NOMO-1 treated with dmso at 0.1 percent for 144 hours (cell line): ENCODE data around the gene QSOX1.
A peak's percentile ranks its signal among the peaks of the same experiment; 100 is the strongest.

Experiments
- DNase-seq: peaks from one replicate; lab custom pipeline; 2025; ENCODE audit not compliant: unreplicated experiment; lab: John Stamatoyannopoulos, UW

QSOX1 gene

DNA sequence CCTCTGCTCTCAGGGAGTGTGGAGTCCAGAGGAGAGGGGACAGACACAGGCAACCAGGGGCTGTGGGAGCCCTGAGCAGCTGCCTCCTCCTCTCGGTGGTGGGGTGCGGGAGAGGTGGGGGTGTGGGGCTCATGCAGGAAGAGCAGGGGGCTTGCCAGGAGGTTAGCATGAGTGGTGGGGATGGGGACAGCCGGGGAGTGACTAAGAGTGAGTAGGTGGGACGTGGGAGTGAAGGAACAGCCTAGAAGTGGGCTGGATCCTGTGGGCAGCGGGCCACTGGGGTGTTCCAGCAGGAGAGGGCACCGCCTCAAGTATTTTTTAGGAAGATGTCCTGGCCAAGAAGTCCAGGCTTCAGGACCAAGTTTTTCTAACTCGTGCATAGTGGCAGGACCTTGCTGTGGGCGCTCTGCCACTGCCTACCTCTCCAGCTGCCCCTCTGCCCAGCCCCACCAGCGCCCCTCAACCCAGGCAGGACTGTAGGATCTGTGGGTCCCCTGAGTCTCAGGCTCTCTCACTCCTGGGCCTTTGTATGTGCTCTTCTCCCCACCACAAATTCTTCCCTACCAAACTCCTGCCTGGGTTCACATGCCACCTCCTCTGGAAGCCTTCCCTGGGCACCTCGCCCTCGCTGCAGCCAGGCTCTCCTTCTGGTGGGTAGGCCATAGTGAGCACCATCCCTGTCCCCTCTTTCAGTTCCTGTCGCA lies 56.6 kb downstream of the QSOX1 start:
- DNase-seq, result no peak

GRCh38 chr1:180211860-180212229 lies 57.2 kb downstream of the QSOX1 start:
- no peak for DNase-seq

- DNase-seq, result peak; percentile 30
Observed at GRCh38 chr1:180213401-180214170, 58.9 kb downstream of the QSOX1 start.

DNA sequence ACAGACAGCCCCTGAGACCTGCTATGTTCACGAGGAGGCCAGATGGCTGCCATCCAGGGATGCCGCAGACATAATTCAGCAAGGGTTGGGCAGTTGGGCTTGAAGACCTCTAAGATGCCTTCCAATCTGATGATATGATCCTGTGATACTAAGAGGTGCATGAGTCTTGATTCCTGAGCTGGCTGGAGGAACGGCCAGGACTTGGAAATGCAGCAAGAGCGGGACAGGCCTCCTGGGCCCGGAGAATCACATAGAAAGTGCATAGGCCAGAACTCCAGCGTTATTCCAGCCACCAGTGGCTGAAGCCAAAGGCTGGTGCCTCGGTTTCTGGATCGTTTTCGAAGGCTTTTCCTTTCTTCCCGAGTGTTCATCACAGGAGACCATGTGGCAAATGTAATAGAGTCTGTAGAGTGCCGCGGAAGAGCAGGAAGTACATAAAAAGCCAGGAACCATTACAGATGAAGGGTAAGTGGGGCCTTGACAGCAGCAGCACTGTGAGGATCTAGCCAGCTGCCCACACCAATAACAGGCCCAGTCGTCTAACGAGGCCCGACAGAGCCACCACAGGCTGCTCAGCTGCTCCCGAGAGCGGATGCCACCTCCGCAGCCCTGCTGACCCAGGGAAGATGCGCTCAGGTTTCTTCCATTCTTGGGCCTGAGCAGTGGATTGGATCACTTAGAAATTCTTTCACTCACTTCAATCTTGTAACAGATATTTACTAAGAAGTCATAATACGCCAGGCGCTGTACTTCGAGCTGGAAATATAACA lies 61.4 kb downstream of the QSOX1 start:
- no peak for DNase-seq

- no peak for DNase-seq
Observed at GRCh38 chr1:180217006-180217405, 62.3 kb downstream of the QSOX1 start.

DNA sequence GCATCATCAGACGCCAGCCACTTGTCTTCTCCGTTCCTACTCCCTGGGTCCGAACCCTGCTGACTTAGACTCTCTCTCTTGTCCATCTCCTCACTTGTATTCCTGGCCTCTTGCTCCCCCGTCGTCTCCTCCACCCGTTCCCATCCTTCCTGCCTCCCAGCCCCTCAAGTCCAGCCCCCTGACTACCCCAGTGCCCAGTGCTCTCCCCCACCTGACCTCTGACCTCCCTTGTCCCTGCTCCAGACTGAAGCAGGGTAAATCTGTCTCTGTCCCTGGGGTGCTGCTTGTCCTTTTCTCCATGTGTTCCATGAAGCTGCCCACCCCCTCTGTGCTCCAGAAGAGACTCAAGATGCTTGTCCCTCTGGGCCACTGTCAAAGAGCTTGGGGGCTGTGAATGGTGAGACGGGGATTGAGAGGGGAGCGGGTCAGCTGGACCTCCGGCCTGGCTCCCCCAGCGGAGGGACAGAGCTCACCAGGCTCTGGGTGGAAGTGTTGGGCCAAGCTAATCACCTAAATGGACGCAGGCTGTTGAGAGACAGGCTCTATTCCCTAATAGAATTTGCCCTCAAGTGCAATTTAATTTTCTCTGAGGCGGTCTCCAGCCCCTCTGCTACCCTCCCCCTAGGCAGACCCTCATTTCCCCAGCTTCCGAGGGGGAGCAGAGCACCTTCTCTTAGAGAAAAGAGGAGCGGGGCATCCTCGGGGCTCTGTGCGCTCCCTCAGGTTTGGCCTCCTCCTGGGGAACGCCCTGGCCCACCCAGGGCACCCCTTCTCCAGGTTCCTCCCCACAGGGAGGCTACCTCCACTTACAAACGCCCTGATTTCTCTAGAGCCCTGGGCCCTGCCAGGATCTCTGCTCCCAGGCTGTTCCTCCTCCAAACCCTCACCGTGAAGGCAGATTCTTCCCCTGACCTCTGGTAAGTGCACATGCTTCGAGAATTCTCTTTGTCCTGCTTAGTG lies 64.4 kb downstream of the QSOX1 start:
- DNase-seq, result no peak

GRCh38 chr1:180219776-180220175 lies 65.1 kb downstream of the QSOX1 start:
- DNase-seq, result no peak

DNA sequence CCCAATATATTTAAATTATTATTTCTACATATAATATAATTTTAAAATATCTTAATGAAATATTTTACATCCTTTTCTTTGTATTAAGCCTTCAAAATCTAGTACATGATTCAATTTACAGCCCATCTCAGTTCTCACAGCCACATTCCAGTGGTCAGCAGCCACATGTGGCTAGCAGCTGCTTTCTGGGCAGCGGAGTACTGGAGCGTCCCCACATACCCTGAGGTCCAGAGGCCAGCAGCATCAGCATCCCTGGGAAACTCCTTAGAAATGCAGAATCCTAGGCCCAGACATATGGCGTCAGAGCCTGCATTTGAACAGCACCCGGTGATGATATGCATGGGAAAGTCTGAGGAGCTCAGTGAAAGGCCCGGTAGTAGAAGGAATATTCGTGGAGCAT lies 66.8 kb downstream of the QSOX1 start:
- no peak for DNase-seq

DNA sequence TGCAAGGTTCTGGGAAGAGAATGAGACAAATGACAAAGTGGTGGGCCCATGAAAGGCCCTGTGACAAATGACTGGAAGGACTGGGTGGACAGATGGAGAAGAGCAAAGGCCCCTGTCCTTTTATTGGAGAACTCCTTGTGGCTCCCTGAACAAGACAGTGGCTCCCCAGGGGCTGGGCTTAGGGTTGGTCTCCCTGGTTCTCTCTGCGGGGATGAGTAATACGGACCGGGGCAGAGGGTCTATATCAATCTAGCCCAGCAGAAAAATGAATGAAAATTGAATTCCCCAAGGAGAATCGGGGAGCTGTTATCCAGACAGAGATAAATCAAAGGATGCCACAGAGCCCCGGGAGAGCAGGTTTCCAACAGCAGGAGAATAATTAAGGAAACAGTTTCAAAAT lies 70.2 kb downstream of the QSOX1 start:
- no peak for DNase-seq

DNA sequence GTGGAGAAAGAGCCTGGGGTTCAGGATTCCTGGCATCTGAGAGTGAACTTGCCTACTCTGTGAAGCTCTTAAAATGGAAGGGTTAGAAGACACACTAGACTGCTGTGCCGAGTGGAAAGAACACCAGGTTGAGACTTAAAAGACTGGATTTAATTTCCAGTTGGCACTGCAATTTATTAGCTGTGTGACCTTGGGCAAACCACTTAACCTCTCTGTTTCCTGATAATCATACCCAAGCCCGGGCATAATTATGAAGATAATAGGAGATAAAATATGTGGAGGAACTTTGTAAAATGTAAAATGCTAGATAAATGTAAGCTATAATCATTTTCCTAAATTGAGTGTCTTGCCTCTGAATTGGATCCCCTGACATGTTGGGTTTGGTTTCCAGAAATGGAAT lies 70.7 kb downstream of the QSOX1 start:
- DNase-seq, result no peak

DNA sequence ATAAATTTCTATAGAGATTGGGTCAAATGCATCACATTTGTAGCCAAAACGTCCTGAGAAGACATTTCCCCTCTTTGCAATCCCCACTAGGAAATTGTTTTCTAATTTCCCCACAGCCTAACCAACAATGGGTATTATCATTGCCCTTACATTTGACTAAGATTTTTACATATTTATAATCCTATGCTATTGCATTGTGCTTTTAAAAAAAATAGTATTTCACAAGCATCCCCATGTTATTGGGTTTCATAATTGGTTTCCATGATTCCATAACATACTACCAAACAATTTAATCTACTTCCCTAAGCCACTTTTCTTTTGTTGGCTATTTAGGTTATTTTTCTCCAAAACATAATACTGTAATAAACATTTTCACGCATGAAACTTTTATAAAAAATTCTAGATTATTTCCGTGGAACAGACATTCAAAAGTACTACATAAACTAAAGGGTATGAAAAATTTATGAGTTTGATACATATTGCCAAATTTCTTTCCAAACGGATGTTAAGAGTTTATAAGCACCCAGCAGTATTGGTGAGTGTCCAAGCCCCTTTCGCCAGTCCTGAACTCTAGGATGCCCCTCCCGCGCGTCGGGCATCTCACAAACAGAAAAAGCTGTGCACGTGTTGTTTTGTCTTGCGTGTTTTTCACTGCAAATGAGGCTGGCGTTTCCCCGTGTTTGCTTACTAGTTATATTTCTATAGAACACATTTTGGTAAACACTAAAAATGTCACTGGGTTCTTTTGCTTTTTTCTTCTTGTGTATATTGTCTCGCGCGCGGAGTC lies 73.4 kb downstream of the QSOX1 start:
- DNase-seq, result no peak

DNA sequence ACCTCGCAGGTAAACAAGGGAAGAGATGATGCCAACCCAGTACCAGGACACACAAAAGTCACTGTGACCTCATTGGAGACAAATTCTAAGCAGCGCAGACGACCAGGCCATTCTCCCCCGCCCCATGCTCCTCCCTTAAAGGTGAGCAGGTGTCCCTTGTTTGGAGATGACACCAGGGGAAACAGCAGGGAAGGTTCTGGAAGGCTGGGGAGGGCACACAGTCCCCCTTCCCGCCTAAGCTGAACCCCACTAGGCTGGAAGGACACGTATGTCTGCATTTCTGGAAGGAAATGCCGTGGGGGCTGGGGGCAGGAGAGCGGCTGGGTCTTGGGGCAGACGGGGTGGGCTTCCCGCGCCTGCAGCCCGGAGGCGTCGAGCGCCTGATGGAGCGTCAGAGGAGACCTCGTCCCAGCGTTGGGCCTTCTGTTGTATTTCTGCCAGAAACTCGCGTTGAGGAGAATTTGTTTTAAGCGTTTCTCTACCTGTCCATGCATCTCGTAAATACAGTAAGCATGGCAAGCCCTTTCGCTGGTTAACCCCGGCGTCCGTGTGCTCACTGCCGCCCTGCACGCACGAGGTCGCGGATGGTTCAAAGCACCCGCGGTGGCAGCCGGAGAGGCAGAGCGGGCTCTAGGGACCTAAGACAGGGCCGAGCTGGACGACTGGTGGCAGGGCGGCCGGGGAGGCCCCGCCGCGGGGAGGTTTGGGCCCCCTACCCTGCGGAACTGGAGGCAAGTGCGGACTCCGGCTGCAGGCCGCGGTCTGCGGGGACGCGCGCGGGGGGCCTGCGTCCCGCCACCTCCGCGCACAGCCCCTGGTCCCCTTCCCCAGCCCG lies 74.2 kb downstream of the QSOX1 start:
- no peak for DNase-seq

GRCh38 chr1:180229483-180230415 lies 75.1 kb downstream of the QSOX1 start, which contains the start of gene LHX4:
Gene LHX4 (plus strand): TSS chr1:180230264. CDS start chr1:180230530, 266 bp downstream.
- DNase-seq, result no peak

DNA sequence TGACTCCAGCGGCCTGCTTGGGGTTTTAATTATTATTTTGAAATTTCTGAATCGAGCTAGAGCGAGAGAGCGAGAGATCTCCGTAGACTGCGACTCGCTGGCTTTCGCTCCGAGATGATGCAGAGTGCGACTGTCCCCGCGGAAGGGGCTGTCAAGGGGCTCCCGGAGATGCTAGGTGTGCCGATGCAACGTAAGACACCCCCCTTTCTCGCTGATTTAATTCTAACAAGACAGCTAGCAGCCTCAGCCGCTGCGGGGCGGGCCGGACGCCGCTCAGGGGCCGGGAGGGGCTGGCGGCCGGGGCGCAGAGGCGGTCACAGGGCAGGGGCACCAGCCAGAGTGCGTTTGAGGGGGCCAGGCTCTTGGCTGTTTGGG lies 75.7 kb downstream of the QSOX1 start:
- DNase-seq, result no peak

DNA sequence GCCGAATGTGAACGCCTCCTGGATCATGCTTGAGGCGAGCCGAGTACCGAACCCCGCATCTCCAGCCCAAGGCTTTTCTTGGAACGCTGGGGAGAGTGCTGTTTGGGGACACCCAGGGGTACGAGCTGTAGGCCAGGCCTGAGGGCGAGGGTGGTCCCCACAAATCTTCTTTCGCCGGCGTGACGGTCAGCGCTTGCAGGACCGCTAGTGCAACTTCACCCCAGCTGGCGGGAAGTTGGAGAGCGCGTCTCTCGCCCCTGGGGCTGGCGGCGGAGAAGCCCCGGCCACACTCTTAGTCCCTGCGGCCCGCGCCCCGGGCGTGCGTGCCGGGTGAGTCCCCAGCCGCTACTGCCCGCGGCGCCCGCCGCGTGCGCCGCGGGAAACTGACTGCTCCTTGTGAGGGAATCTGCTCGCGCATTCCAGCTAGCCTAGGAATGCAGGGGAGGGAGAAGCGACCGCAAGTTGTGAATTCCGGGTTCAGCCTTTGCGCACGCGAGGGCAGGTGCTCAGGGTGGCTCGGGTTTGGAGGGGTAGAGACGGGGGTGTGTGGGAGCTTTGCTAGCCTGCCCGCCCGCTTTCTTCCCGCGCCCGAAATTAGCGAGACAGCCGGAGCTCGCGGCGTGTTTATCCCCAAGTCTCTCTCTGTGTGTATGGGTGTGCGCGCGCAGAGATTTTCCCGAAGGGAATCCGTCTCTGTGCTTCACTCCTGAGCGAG lies 76.3 kb downstream of the QSOX1 start:
- no peak for DNase-seq

DNA sequence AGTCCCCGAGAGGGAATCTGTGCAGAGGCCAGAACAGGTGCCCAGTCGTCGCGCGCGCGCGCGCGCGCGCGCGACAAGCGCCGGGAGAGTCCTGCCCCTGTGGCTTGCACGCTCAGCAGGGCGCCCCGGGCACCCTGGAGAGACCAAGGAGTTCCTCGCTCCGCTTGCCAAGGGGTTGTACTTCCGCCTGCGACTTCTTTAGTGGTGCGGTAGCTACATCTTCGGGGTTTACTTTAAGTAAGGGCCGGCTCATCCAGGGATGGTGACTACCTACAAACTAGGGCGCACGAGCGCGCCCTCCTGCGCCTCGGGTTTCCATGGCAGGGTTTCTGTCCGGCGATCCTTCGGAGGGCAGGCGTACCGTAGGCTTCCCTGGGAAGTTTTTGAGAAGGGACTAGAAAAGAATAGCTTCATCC lies 76.8 kb downstream of the QSOX1 start:
- DNase-seq, result peak; percentile 65

GRCh38 chr1:180231936-180232335 lies 77.3 kb downstream of the QSOX1 start:
- DNase-seq, result no peak
